ENCODE data around the gene RNF14.

DNA sequence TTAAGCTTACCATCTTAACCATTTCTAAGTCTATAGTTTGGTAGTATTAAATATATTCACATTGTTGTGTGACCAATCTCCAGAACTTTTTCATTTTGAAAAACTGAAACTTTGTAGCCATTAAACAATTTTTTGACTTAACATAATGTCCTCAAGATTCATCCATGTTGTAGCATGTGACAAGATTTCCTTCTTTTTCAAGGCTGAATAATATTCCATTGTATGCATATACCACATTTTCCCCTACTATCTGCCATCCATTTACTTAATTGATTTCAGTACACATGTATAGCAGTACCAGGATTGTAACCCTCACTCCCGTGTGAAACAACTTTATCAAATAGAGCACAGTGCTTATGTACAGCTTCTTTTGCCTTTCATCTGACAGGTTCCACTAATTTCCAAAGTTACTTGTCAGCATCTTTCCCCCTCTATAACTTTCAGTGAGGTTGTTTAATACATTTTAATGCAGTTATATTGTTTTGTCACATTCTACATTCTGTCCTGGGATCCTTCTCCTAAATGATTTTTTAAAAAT is 51.3 kb downstream of the RNF14 start:
- no peak for TF ChIP-seq POLR2A (IDR thresholded peaks at IDR 0.05)
- no peak for TF ChIP-seq EP300 (IDR thresholded peaks at IDR 0.05)
